GM12891 (cell line): Measurements from ENCODE around the gene SLC50A1.

Experiments
- PAX5 ChIP-seq: IDR thresholded peaks from 2 replicates; pipeline ENCODE4 v1.6.1; 2011; ENCODE audit warnings: low read length, moderate library complexity, mild to moderate bottlenecking; ENCODE audit not compliant: insufficient read depth, severe bottlenecking
- POLR2A ChIP-seq: IDR thresholded peaks from 2 replicates; pipeline ENCODE4 v1.6.1; 2011; ENCODE audit warnings: low read depth, low read length, control low read depth
- POLR2AphosphoS5 ChIP-seq: IDR thresholded peaks from 2 replicates; pipeline ENCODE4 v1.6.1; 2011; ENCODE audit warnings: low read depth, low read length, control low read depth
- POU2F2 ChIP-seq: IDR thresholded peaks from 2 replicates; pipeline ENCODE4 v1.6.1; 2011; ENCODE audit warnings: low read depth, mild to moderate bottlenecking, control low read depth, low read length, moderate library complexity
- TAF1 ChIP-seq: IDR thresholded peaks from 2 replicates; pipeline ENCODE4 v1.6.1; 2011; ENCODE audit warnings: low read depth, low read length, control low read depth

GRCh38 chr1:155170101-155170785 lies 34.6 kb downstream of the SLC50A1 start:
- TF ChIP-seq POLR2A (no peak), POLR2AphosphoS5 (no peak), TAF1 (no peak), PAX5 (no peak), POU2F2 (no peak)
